SKM-1 (cell line): Measurements from ENCODE around the gene PLA2R1.

Source experiments
- DNase-seq: peaks from one replicate; lab custom pipeline; 2025; ENCODE audit not compliant: unreplicated experiment; lab: John Stamatoyannopoulos, UW

PLA2R1 gene

DNA sequence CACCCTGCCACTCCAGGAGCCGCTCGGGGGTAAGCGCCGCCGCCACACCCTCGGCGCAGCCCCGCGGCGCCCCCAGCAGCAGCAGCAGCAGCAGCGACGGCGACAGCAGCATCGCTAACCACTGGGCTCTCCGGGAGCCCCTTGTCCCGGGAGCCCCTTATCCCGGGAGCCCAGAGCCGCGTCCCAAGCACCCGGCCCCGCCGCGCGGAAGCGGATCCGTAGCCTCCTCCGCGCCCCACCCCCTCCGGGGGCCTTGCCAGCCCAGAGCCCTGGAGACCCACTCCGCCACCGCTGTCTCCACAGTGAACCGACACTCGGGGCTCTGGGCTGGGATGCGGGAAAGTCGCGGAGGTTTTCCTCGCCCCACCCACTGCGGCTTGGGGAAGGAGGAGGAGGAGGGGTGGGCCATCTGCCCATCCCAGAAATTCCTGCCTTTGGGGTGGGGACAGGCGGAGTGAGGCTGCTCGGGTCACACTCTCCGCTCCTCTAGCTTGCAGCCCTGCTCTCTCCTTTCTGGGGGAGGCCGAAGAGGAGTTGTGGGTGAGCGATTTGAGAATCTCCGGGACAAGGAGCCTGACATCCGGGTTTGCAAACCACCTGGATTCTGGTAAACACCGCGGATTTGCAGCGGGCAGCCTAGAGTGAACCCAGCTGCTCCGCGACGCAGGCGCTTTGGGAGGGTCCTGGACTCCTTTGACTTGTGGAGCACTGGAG lies at the start of gene PLA2R1:
PLA2R1 (minus strand) TSS at position 324 of the 714 bp plus-strand sequence; CDS start at position 112, 212 bp downstream.
- DNase-seq = no peak

DNA sequence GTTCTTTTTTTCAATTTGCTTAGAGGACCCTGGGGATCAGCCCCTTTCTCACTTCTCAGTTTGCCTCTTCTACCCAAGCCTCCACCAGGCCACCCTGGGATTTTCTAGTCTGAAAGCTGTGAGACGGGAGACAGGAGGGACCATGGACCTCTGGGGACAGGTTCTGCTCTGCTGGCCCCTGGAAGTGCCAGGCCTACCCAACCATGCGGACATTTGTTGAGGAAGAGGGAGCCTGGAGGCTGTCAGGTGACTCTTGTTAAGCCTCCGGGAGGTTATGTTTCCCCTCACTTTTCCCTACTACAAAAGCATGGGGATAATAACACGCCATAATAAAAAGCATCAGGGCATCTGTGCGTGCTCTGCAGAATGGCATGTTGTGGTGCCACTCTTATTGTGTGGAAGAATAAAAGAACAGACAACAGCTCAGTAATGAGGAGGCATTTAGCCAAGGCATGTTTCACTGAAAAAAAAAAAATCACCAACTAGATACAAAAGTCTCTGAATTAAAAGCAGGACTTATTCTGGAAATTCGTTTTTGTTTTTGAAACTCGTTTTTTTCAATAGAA lies 48.3 kb upstream of the PLA2R1 start:
- DNase-seq = no peak

DNA sequence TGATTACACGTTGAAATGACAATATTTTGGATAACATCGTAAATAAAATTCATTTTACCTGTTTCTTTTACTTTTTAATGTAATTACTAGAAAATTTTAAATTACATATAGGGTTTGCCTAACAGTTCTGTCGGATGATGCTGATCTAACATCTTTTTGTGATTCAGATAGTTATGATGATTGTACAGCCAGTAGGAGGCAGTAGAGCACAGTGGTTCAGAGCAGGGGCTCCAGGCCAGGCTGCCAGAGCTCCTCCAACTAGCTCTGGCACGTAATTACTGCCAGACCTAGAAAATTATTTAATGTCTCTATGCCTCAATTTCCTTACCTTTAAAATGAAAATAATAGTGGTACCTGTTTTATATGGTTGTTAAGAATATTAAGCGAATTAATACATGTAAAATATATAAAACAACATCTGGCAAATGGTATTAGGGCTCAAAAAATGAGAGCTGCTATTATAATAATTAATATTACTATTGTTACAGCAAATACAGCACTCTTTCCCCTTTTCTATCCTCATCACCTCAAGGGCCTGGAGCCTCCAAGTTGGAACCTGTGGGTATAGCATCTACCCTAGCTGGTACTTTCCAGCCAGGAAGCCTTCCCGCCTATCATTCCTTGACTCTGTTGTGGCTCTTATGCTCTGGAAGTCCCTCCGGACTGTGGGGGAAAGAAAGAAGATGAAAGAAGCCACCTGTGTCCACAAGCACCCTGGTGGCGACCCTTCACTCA lies 47.7 kb upstream of the PLA2R1 start:
- peak; percentile 38 for DNase-seq

DNA sequence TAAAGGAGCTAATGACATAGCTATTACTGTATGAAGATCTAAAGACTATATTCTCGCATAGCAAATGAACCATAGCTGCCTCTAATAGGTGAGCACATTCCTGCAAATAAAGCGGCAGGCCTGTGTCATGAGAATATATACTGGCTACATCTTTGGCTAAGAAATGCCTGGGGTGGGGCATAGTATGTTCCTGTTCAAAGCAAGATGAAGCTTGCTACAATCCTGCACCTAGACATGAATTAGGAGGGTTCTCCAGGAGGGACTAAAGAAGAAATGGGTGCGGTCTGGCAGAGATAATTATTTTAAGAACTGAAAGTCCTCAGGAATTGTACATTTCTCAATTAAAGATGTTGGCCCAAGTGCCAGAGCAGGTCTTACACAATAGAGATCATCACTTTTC lies 46.8 kb upstream of the PLA2R1 start:
- no peak for DNase-seq

DNA sequence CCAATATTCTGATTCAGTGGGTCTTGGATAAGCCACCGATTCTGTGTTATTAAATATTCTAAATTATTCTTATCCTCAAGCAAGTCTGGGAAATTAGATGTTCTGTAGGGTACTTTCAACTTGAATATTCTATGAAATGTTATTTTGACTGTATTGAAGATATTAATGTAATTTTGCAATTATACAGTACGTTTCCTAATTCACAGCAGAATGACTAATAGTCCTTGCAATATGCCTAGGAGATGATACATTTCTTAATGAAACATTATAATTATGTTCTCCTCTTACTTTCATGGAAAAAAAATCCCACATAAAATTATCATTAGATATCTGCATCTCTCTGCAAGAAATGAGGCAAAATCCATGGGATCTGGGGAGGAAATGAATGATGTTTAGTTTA lies 46.2 kb upstream of the PLA2R1 start:
- DNase-seq = no peak

DNA sequence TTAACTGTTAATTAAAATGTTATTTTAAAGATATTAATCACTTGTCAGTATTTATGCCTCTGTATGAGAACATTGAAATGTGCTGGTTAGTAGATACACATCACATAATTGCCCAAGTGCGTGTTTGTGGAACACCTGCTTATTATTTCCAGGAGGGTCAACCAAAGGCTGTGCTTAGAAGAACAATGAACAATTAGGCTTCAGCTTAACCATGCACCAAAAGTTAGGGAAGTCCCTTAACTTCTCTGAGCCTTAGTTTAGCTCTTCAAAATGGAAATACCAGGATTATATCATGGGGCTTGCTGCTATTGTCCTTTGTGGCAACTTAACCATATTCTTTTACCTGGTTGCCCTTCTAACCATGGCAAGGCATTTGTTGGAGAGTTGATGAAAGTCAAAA lies 43.0 kb upstream of the PLA2R1 start:
- DNase-seq = no peak

DNA sequence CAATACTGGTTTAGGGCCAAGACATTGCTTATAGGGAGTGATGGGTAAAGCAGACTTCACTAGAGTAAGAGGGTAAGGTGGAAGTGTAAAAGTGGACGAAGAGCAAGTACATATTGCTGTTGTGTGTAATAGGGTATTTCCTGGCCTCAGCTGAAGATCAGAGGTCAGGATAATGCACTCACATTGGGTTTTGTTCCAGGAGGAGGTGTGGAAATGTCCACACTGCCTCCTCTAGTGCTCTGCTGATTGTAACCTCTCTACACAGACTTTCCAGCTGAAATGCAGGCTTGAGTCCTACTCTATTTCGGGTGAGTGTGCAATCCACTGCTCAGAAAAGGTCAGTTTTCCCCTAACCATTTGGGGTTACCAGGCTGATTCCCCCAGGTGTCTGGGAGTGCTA lies 41.7 kb upstream of the PLA2R1 start:
- no peak for DNase-seq

DNA sequence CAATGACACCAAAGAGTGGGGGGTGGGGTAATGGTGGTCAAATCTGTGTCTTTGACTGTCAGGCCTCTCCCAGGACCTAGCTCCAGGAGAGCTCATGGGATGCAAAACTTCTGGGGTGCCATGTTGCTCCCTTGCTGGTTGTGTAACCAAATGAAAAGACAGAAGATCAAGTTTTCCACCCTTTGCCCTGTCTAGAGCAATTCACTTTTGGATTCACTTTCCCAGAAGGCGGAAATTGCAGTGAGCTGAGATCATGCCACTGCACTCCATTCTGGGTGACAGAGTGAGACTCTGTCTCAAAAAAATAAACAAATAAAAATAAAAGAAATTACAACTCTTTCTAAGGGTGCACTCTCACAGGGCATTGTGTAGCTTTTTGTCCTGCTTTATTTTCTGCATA lies 34.9 kb upstream of the PLA2R1 start:
- DNase-seq = no peak

DNA sequence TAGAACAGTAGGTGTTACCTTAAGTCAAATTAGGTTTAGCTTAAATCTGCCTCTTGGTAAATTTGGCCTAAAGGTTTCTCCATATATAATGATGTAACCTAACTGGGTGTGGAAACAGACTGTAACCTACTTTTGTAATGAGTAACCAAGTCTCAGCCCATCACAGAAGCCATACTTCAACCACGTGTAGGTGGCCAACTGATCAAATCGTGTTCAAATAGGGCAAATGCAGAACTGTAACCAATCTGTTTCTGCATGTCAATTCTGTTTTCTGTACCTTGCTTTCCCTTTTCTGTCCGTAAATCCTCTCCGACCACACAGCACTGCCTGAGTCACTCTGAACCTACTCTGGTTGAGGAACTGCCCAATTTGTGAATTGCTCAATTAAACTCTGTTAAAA lies 34.0 kb upstream of the PLA2R1 start:
- DNase-seq = peak; percentile 54

DNA sequence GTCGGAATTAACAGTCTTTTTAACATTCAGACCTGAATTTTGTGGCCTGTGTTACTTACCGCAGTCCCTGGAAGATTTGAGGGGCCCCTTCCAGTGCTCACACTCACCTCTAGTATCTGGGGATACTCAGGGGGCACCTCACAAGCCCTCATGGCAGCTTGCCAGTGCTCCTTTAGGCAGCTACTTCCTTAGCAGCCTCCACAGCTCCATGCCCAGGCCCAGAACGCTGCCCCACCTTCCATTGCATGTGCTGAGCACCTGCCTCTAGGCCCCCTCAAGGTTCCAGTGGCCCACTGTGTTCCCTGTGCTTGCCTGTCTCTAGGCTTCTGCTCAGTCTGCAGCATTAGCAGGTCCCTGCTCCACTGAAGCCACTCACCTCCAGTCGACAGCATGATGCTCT lies 30.0 kb upstream of the PLA2R1 start:
- DNase-seq = no peak

DNA sequence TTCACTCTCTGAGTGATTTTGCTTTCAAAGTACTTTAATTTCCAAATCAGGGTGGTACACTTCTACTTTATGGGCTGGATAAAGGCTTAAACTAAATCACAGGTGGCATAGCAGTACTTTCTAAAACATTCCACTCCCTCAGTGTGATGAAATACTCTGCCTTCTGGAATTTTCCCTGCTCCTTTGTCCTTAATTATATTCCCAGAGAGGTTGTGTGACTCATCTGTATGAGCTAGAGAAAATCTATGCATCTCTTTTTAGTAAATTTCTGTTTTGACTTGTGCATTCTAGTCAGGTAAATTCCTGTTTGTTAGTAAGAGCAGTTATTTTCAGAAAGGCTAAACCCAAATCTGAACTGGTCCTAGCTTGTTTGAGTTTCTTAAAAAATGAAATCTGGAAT lies 29.0 kb upstream of the PLA2R1 start:
- no peak for DNase-seq

DNA sequence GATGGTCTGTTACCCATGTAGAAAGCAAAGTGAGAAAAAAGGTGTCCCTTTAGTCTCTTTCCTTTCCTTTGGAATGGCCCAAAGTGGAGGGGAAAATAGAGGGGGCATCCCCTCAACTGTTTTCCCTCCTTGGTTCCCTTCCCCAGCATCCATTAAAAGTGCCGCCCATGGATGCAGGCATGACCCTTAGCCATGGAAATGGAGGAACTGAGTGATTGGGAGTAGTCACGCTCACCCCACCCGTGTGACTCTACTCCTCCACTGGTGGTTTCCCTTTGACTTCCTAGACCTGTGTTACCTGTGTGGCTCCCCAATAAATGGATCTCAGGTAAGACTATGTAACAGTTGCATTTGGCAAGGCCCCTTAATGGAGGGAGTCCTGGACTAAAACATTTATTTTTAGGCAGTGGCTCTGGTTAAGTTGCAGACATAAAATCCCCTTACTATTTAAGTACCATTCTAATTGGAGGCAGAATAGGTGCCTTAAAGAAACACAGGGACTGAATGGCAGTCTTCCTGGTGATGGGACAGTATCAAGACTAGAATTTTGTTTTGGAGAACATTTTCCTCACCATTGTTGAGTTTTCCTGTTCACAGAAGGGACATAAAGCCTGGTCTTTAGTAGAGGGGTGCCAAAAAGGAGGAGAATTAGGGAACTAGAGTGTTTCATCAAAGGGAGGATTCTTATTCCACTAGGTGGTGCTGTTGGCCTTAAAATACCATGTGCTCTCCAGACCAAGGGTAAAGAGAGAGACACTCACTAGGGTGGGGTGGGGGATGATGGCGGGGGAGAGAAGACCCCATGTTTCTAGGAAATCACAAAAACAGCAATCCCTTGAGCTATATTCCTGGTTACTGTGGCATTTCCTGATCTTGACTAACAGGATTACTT lies 25.7 kb upstream of the PLA2R1 start:
- peak; percentile 28 for DNase-seq

DNA sequence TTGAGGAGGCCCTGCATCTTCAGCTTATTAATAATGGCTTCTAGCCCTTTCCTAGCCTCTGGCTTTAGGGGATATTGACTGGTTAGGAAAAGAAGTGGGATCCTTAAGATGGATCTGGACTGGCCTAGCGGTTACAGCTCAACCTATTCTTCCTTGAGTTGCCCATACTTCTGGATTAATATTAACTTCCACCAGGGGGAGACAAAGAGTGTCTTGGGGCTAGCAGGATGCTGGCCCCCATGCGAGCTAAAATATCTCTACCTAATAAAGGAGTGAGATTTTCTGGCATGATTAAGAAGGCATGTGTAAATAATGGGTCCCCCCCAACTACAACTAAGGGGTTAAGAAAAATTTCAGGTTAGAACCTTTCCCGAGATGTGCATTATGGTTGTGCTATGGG lies 23.2 kb upstream of the PLA2R1 start:
- DNase-seq = no peak

DNA sequence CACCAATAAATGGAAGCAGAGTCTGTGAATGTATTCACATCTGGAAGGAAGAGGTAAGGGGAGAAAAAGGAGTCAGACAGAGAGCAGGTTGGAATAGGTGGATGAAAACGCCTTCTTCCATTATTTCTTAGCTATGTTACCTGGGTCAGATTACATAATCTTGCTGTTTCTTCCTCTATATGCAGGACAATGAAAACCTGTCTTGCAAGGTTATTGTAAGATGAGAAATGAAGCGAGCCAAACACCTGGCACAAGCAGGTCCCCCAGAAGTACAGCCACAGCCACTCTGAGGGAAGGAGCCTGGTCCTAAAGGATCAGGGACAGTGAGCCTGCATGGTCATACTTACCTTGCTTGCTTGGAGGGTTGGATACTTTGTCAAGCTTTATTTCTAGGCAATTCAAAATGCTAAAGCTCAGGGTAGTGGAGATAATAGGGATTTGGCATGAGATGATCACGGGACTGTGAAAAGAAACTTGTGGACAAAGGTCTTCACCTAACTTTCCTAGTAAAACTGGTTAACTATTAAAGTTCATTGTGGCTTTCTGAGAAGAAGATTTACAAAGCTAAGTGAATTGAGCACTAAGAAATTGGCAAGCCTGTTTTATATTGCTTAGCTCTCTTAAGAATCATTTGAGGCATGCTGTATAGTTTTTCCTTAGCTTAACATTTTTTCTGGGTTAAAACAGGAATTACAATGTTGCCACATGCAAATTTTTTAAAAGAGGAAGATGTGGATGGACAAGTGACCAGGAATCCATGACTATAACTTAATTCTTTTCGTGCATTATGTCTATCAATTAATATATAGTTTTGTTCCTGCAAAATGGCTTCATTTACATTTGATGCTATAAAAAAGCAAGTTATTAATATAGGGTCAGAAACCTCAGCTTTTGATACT lies 15.7 kb upstream of the PLA2R1 start:
- no peak for DNase-seq

DNA sequence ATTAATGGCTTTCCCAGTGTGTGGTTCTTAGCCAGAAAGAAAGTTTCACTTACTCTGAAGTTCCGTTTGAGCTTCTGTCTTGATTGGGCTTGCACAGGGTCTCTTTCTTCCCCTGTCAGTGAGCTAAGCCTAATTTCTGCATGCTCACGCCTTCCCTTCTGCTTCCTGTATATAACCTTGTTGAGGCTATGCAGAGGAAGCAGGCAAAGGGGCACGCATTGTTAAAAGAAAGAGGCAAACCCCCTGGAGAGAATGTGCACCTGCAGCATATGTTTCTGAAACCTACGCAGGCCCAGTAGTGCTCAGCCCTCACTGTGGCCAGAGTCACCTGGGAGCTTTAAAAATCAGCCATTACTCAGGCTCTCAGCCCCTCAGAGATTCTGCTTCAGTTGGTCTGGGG lies 14.5 kb upstream of the PLA2R1 start:
- DNase-seq = no peak

DNA sequence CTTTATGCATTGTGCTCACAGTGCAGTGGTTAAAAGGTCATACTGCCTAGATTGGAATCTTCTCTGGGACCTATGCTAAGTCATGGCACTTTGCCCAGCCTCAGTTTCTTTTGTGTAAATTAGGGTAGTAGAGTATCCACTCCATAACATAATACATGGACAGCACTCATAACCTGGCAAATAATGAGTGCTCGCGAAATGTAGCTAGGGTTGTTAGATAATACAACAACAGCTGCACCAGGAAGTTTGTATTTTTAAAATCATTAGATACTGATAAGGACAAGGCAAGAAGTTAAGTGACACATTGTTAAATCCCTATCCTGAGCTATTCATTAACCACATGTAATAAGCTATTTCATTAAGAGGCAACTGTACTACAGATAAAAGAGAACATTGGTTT lies 13.8 kb upstream of the PLA2R1 start:
- DNase-seq = no peak

DNA sequence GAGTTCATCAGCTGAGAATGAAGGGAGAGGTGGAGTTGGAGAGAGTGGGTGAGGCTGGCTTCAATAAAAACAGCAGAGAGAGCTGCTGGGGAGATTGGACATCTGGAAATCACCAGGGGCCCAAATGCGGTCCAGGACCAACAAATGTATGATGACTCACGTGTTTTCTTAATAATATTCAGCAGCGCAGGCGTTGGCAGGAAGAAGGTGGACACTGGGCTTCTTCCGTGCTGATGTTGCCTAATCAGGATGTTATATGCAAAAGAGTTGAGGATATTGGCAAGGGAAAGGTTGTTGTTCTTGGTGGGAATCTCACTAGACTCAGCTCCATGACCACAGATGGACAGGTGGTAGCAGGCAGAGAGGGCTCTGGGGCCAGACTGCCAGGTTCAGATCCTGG lies 12.8 kb upstream of the PLA2R1 start:
- no peak for DNase-seq

DNA sequence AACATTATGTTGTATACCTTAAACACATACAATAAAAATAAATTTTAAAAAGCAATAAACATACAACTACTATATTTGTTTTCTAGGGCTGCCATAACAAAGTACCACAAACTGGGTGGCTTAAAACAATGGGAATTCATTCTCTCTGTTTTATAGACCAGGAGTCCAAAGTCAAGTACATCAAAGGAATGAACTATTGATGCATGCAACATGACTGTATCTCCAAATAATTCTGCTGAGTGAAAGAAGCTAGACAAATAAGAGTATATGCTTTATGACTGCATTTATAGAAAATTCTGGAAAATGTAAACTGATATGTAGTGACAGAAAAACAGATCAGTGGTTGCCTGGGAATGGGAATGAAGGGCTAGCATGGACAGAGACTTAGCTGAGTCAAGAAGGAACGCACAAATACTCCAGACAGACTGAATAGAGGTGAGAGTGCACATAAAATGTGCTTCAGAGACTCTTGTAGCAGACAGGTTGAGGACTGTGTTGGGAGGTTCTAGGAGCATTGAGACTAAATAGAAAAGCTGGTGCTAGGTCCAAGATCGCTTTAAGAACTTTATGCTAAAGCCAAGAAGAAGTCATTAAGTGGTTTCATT lies 11.0 kb upstream of the PLA2R1 start:
- DNase-seq = no peak

DNA sequence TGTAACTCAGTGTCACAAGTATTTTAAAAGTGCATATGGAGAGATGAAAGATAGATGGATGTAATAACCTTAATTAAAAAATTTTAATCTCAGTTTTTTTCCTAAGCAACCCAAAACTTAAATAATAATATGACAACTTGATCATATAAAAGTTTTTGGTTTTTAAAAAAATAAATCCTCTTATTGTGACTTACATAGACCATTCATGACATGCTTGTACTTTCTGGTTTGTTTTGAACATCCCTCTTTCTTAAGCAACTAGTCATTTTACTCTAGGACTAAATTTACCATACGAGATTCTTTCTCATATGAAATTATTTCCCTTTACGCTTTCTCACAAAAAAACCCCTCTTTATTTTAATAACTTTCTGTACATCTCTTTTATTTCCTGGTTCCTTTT lies 6.5 kb upstream of the PLA2R1 start:
- DNase-seq = no peak

DNA sequence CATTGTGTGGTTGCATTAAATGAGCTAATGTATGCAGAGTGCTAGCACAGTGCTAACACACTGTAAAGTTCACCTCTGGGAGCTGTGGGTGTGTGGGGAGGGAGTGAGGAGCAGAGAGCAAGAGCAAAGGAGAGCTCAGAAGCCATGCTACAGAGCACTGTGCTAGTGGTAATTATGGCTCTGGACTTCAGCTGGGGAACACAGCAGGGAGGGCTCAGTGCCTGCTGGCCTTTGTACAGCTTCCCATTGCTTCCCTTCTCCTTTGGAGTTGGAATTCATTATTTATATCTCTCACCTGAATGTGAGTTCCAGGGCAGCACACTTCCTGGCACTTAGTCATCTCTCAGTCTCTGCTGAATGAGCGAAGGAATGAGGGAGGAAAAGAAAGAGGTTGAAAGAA lies 2.5 kb upstream of the PLA2R1 start:
- no peak for DNase-seq
